Ovary (tissue), 9 donors: ENCODE data around the gene GARNL3. TPM values are rescaled to one million over a fixed set of nuclear protein-coding genes. Genes with fewer than 3 reads are reported as not detected.

Experiments
- DNase-seq, 5 donors: peaks; one replicate each; pipeline ENCODE4 v3.0.0-alpha.2; 2019 to 2020
- H3K27ac ChIP-seq, 2 donors: fragments of 200-600 bp; one replicate each; pipeline versions ENCODE4 v1.5.1 to v1.8.0; 2019 to 2022
- H3K27me3 ChIP-seq: fragments of 200-600 bp; one replicate; pipeline ENCODE4 v1.8.0; 2022
- H3K36me3 ChIP-seq: fragments of 200-600 bp; sonication (generic); one replicate; pipeline ENCODE4 v1.5.1; 2019
- H3K4me1 ChIP-seq: one replicate; pipeline ENCODE4 v1.8.1; 2013; ENCODE audit warnings: mild to moderate bottlenecking, moderate library complexity; ENCODE audit not compliant: insufficient read depth
- H3K4me3 ChIP-seq: fragments of 200-600 bp; sonication (generic); one replicate; pipeline ENCODE4 v1.5.1; 2017
- H3K9me3 ChIP-seq, 2 donors: fragments of 200-600 bp in 1 of 2; sonication (generic) in 1 of 2; one replicate each; pipeline versions ENCODE4 v1.5.1 to v1.8.1; 2013 to 2019; ENCODE audit warnings: mild to moderate bottlenecking in 1 of 2, moderate library complexity in 1 of 2
- CTCF ChIP-seq, 3 donors: fragments of 450-650 bp in 2 of 3; fragments of 200-600 bp in 1 of 3; IDR thresholded peaks; one replicate each; pipeline versions ENCODE4 v1.5.1 to v1.8.0; 2016 to 2022; ENCODE audit warnings: antibody characterized with exemption in 3 of 3, mild to moderate bottlenecking in 1 of 3
- EP300 ChIP-seq: sonication (generic); formaldehyde crosslinking; IDR thresholded peaks from one replicate; pipeline ENCODE4 v1.6.1; 2017; ENCODE audit warnings: antibody characterized with exemption
- POLR2A ChIP-seq: fragments of 450-650 bp; IDR thresholded peaks from one replicate; pipeline ENCODE4 v1.6.1; 2017; ENCODE audit warnings: antibody characterized with exemption, mild to moderate bottlenecking, moderate library complexity
- WGBS, 3 donors: extraction: QIAGEN DNeasy Blood & Tissue Kit in 1 of 3; methylation state at CpG; one replicate each; pipeline versions ENCODE4 v1.1.5 to v1.1.7; 2013 to 2017; 5-methylcytosine and 5-hydroxymethylcytosine counted together
- intact Hi-C, 4 donors: fragments of 100-400 bp; cut with DNase I; formaldehyde crosslinking; loops; one replicate each; pipeline versions ENCODE4 v1.11.0 to v1.15.1; 2022 to 2023
- polyA plus RNA-seq, 2 donors: library from polyadenylated mRNA; stranded (reverse); fragments of 200-250 nt in 1 of 2; fragments of 350-450 nt in 1 of 2; fragmentation: Illumina TruSeq in 1 of 2; extraction: RNeasy Lipid Tissue Mini Kit (QIAGEN cat#74804) in 1 of 2; gene quantifications; one replicate each; pipeline ENCODE4 v1.2.3, GENCODE V29; 2013 to 2014
- total RNA-seq, 7 donors: library from RNA; depleted of rRNA in 2 of 7; stranded (reverse); fragments of >200 nt in 2 of 7; fragmentation: NEBNext Ultra II Directional in 3 of 7; extraction: Animal tissue kit (Norgen Biotek cat#: 25700) in 3 of 7; gene quantifications; one replicate each; pipeline versions ENCODE4 v1.1.0 to v1.2.4, GENCODE V29; 2016 to 2023
- donor health status: DM: no; HTN: no; CAD: no; lungs with moderate emphysema.
- donor health status: DM: no; HTN: no; CAD: no.
- donor health status: Bipolar disorder and iron deficiency.
- donor health status: DM: yes; HTN: yes; CAD: no.
- donor health status: DM: no; HTN: no; CAD: no.
- donor health status: DM: yes; HTN: yes; CAD: no.

Gene GARNL3
- total and polyA plus RNA-seq, 9 donors: 8.9 to 30.7 (median 22.9) TPM

GRCh38 chr9:127421057-127421456 lies 156.5 kb downstream of the GARNL3 start:
- Histone ChIP-seq H3K4me3 (no peak overlapping the region), H3K27me3 (no peaks in the 10 kb centered on the region), H3K4me1 (peaks cover 11% of the 10 kb centered on the region), H3K36me3 (no peaks in the 10 kb centered on the region), H3K9me3 (no peaks in the 10 kb centered on the region), H3K27ac (no peak overlapping the region)
- intact Hi-C loops: no loop called here
- 86 to 88% (median 86%) methylated on average over 7 of the region's 7 CpGs for WGBS, 3 donors
- TF ChIP-seq EP300 (no peak), POLR2A (no peak), CTCF (IDR thresholded peaks at IDR 0.05) (no peak)
- no peak for DNase-seq

DNA sequence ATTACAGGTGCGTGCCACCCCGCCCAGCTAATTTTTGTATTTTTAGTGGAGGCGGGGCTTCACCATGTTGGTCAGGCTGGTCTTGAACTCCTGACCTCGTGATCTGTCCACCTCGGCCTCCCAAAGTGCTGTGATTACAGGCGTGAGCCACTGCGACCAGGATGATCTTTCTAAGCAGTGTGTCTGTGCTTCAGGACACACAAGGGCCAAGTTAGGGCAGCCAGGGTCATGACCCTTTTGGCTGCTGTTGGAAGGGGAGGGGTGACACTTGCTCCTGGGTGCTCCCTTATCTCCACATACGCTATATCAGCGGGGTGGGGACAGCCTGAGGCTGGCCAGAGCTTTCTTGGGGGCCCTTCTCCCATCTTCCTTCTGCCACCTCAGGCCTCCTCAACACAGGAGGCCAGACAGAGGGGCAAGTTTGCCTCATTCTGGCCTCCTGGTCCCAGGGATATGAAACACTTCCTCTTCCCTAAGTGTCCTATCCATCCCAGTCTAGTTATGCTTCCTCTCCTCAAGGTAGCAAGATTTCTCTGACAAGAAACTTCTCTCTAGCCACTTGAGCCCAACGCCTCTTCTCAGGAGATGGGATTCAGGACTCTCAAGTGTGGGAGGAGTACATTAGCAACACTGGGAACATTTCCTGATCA lies 157.7 kb downstream of the GARNL3 start:
- TF ChIP-seq CTCF (IDR thresholded peaks at IDR 0.05) (no peak), EP300 (no peak), POLR2A (no peak)
- intact Hi-C loops: no loop called here
- H3K9me3 ChIP-seq: no peaks in the 10 kb centered on the region
- peaks cover 11% of the 10 kb centered on the region for H3K4me1 ChIP-seq
- DNase-seq: no peak
- WGBS, 3 donors: 88 to 93% (median 89%) methylated on average over 10 of the region's 10 CpGs
- no peaks in the 10 kb centered on the region for H3K27me3 ChIP-seq
- H3K27ac ChIP-seq: no peak overlapping the region
- H3K4me3 ChIP-seq: no peak overlapping the region
- H3K36me3 ChIP-seq: no peaks in the 10 kb centered on the region

- Histone ChIP-seq H3K36me3 (no peaks in the 10 kb centered on the region), H3K9me3 (no peaks in the 10 kb centered on the region), H3K27ac (peak overlapping the region in 1 of 2 donors; percentile 86), H3K27me3 (no peaks in the 10 kb centered on the region), H3K4me1 (peaks cover 11% of the 10 kb centered on the region), H3K4me3 (peak overlapping the region; percentile 81)
- intact Hi-C loops: no loop called here
- no peak for DNase-seq
- 20 to 30% (median 26%) methylated on average over 6 of the region's 6 CpGs for WGBS, 3 donors
- TF ChIP-seq POLR2A: no peak
- TF ChIP-seq CTCF (IDR thresholded peaks at IDR 0.05): no peak
- TF ChIP-seq EP300: no peak
Observed at GRCh38 chr9:127422787-127423186, 158.2 kb downstream of the GARNL3 start.

- Histone ChIP-seq H3K27ac (peak overlapping the region; percentile 81 to 86), H3K27me3 (no peaks in the 10 kb centered on the region), H3K4me3 (peak overlapping the region; percentile 81), H3K4me1 (peaks cover 11% of the 10 kb centered on the region), H3K36me3 (no peaks in the 10 kb centered on the region), H3K9me3 (no peaks in the 10 kb centered on the region)
- 0% methylated on average over 9 of the region's 9 CpGs for WGBS, 3 donors
- no peak for TF ChIP-seq POLR2A
- no peak for TF ChIP-seq CTCF (IDR thresholded peaks at IDR 0.05)
- no peak for TF ChIP-seq EP300
- intact Hi-C loops: no loop called here
- no peak for DNase-seq
Observed at GRCh38 chr9:127423476-127423933, 158.9 kb downstream of the GARNL3 start.
